OCI-LY3 (cell line): ENCODE results near the gene BACH2.

Source experiments
- CTCF ChIP-seq: fragments of 200-600, 300-600 bp; sonication (generic); IDR thresholded peaks from 2 replicates; pipeline ENCODE4 v1.5.1; 2014; ENCODE audit warnings: antibody characterized with exemption, low read length, low read depth
- EZH2phosphoT487 ChIP-seq: fragments of 200-600 bp; shearing (Covaris generic); IDR thresholded peaks from 2 replicates; pipeline ENCODE4 v1.6.1; 2018; ENCODE audit warnings: antibody characterized with exemption, mixed run types, low read depth

GRCh38 chr6:90209527-90209926 lies 87.1 kb downstream of the BACH2 start:
- TF ChIP-seq CTCF (no peak), EZH2phosphoT487 (no peak)
